ENCODE results near the gene CSGALNACT2.

Gene CSGALNACT2

GRCh38 chr10:43222210-43222720 is 84.0 kb downstream of the CSGALNACT2 start:
- no peak for TF ChIP-seq CTCF (IDR thresholded peaks at IDR 0.05; ENCODE audit: low read depth, low read length)
- no peak overlapping the region for H3K4me3 ChIP-seq (replicated peaks in 1 of 2; ENCODE audit: low read depth in 2 of 2, low read length in 2 of 2)
- no peak for DNase-seq (ENCODE audit: low read depth in 2 of 2)

- no peak for DNase-seq (ENCODE audit: low read depth in 2 of 2)
- TF ChIP-seq CTCF (IDR thresholded peaks at IDR 0.05; ENCODE audit: low read depth, low read length), result no peak
- H3K4me3 ChIP-seq (replicated peaks in 1 of 2; ENCODE audit: low read depth in 2 of 2, low read length in 2 of 2), result no peak overlapping the region
These were observed 84.8 kb downstream of the CSGALNACT2 start for GRCh38 chr10:43223056-43223455.

- no peak for TF ChIP-seq CTCF (IDR thresholded peaks at IDR 0.05; ENCODE audit: low read depth, low read length)
- DNase-seq (ENCODE audit: low read depth in 2 of 2), result no peak
- H3K4me3 ChIP-seq (replicated peaks in 1 of 2; ENCODE audit: low read depth in 2 of 2, low read length in 2 of 2), result no peak overlapping the region
These were observed 86.1 kb downstream of the CSGALNACT2 start for GRCh38 chr10:43224321-43224720.

- no peak overlapping the region for H3K4me3 ChIP-seq (replicated peaks in 1 of 2; ENCODE audit: low read depth in 2 of 2, low read length in 2 of 2)
- no peak for DNase-seq (ENCODE audit: low read depth in 2 of 2)
- TF ChIP-seq CTCF (IDR thresholded peaks at IDR 0.05; ENCODE audit: low read depth, low read length), result no peak
These were observed 87.0 kb downstream of the CSGALNACT2 start for GRCh38 chr10:43225004-43225786.

- TF ChIP-seq CTCF (IDR thresholded peaks at IDR 0.05; ENCODE audit: low read depth, low read length), result no peak
- DNase-seq (ENCODE audit: low read depth in 2 of 2), result no peak
- no peak overlapping the region for H3K4me3 ChIP-seq (replicated peaks in 1 of 2; ENCODE audit: low read depth in 2 of 2, low read length in 2 of 2)
These were observed 87.5 kb downstream of the CSGALNACT2 start for GRCh38 chr10:43225787-43226153.

- no peak for TF ChIP-seq CTCF (IDR thresholded peaks at IDR 0.05; ENCODE audit: low read depth, low read length)
- DNase-seq (ENCODE audit: low read depth in 2 of 2), result no peak
These were observed 88.2 kb downstream of the CSGALNACT2 start for GRCh38 chr10:43226441-43226840.

More at GRCh38 chr10:43226441-43226840, 88.2 kb downstream of the CSGALNACT2 start:
- no peak overlapping the region for H3K4me3 ChIP-seq (replicated peaks in 1 of 2; ENCODE audit: low read depth in 2 of 2, low read length in 2 of 2)
